Karpas-422 (cell line): ENCODE results near the gene CENPO. TPM values are rescaled to one million over a fixed set of nuclear protein-coding genes. Genes with fewer than 3 reads are reported as not detected.

ENCODE experiments used
- DNase-seq: peaks from one replicate; pipeline ENCODE4 v3.0.0-alpha.2; 2015
- H2AFZ ChIP-seq: fragments of 200-600 bp; sonication (generic); 2 replicates; pipeline ENCODE4 v1.6.1; 2014; ENCODE audit warnings: antibody characterized with exemption, low read length, mixed read lengths
- H3K27ac ChIP-seq: fragments of 200-600 bp; sonication (generic); 2 replicates; pipeline ENCODE4 v1.5.1; 2014; ENCODE audit warnings: mild to moderate bottlenecking, low read length, moderate library complexity
- H3K27me3 ChIP-seq: fragments of 200-600 bp; sonication (generic); 2 replicates; pipeline ENCODE4 v1.6.1; 2014; ENCODE audit warnings: low read length, mixed read lengths
- H3K36me3 ChIP-seq: fragments of 200-600 bp; sonication (generic); 2 replicates; pipeline ENCODE4 v1.6.1; 2014; ENCODE audit warnings: low read length, mixed read lengths; ENCODE audit not compliant: insufficient read depth
- H3K4me1 ChIP-seq: fragments of 200-600 bp; sonication (generic); 2 replicates; pipeline ENCODE4 v1.6.1; 2014; ENCODE audit warnings: mild to moderate bottlenecking, low read length, mixed read lengths
- H3K4me2 ChIP-seq: fragments of 200-600 bp; sonication (generic); 2 replicates; pipeline ENCODE4 v1.6.1; 2014; ENCODE audit warnings: low read length, low read depth, mild to moderate bottlenecking; ENCODE audit not compliant: poor library complexity, severe bottlenecking
- H3K4me3 ChIP-seq: fragments of 200-600 bp; sonication (generic); 2 replicates; pipeline ENCODE4 v1.5.1; 2014; ENCODE audit warnings: mild to moderate bottlenecking, antibody characterized with exemption, low read length, mixed read lengths
- H3K79me2 ChIP-seq: fragments of 200-600 bp; sonication (generic); 2 replicates; pipeline ENCODE4 v1.6.1; 2014; ENCODE audit warnings: mild to moderate bottlenecking, low read length, mixed read lengths
- H3K9ac ChIP-seq: fragments of 200-600 bp; sonication (generic); 2 replicates; pipeline ENCODE4 v1.6.0; 2014; ENCODE audit warnings: low read length
- H3K9me2 ChIP-seq: fragments of 200-600 bp; sonication (generic), shearing (Covaris generic); replicated peaks from 2 replicates; pipeline ENCODE4 v1.6.0; 2014; ENCODE audit warnings: mild to moderate bottlenecking, low read length, moderate library complexity; ENCODE audit not compliant: insufficient read depth
- H3K9me3 ChIP-seq: fragments of 300-700, 200-600 bp; sonication (generic); 2 replicates; pipeline ENCODE4 v1.6.1; 2014; ENCODE audit warnings: low read length, mixed read lengths
- H4K20me1 ChIP-seq: fragments of 200-600 bp; sonication (generic); 2 replicates; pipeline ENCODE4 v1.6.1; 2014; ENCODE audit warnings: mild to moderate bottlenecking, antibody characterized with exemption, low read length, low read depth; ENCODE audit not compliant: insufficient read depth
- total RNA-seq: library from RNA; depleted of rRNA; stranded (reverse); fragments of >200 nt; shearing (Covaris generic); gene quantifications from 2 replicates; pipeline ENCODE4 v1.2.3, GENCODE V29; 2014; ENCODE audit warnings: low replicate concordance

The CENPO gene
- total RNA-seq, 1 experiment from 2014 or later = 32.9 TPM

- no peaks in the 10 kb centered on the region for H4K20me1 ChIP-seq
Measured at GRCh38 chr2:24852026-24852425, 58.8 kb downstream of the CENPO start.

DNA sequence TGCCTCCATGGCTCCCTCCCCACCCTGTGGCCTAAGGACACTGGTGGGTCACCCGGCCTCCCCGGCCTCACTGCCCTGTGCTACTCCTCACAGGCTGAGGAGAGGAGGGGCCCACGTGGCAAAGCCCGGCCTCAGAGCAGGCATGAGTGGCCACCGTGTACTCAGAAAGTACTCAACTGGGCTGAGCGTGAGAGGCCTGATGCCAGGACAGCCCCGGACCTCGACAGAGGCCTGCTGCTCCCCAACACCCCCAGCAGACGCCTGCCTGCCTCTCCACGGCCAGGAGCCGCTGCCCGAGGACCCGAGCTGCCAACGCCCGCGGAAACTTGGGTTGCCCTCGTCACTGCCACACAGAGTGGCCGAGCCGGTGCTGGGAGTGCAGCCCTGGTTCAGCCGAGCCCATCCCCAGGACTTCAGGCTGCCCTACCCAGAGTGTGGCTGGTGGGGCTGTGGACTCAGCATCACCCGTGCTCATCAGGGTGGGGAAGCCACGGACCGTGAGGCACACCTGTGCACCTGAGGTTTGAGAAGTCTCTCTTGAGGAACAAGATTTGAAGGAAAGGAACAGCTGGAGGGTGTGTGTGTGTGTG is 59.3 kb downstream of the CENPO start:
- Histone ChIP-seq H3K4me3 (no peak overlapping the region), H3K27me3 (no peaks in the 10 kb centered on the region), H3K36me3 (peaks cover 2% of the 10 kb centered on the region), H2AFZ (no peak overlapping the region), H3K27ac (no peak overlapping the region), H3K9me2 (no peaks in the 10 kb centered on the region), H3K9me3 (no peaks in the 10 kb centered on the region; the same call in 1 of the 2 replicates), H3K4me2 (no peak overlapping the region), H3K9ac (no peak overlapping the region), H3K79me2 (peaks cover 23% of the 10 kb centered on the region), H3K4me1 (no peaks in the 10 kb centered on the region), H4K20me1 (no peaks in the 10 kb centered on the region)
- DNase-seq = no peak

More at GRCh38 chr2:24852026-24852425, 58.8 kb downstream of the CENPO start:
- Histone ChIP-seq H3K9me2 (no peaks in the 10 kb centered on the region), H3K4me3 (no peak overlapping the region), H3K9me3 (no peaks in the 10 kb centered on the region; the same call in 1 of the 2 replicates), H3K36me3 (peaks cover 2% of the 10 kb centered on the region), H3K4me2 (no peak overlapping the region), H2AFZ (no peak overlapping the region), H3K27me3 (no peaks in the 10 kb centered on the region), H3K4me1 (no peaks in the 10 kb centered on the region), H3K27ac (no peak overlapping the region), H3K9ac (no peak overlapping the region), H3K79me2 (peaks cover 20% of the 10 kb centered on the region)
- no peak for DNase-seq

GRCh38 chr2:24853046-24853445 is 59.8 kb downstream of the CENPO start:
- Histone ChIP-seq H3K36me3 (peaks cover 2% of the 10 kb centered on the region), H3K4me3 (no peak overlapping the region), H3K9me3 (no peaks in the 10 kb centered on the region; the same call in 1 of the 2 replicates), H3K9ac (no peak overlapping the region), H3K9me2 (no peaks in the 10 kb centered on the region), H3K4me2 (no peak overlapping the region), H2AFZ (no peak overlapping the region), H3K79me2 (peaks cover 23% of the 10 kb centered on the region), H3K4me1 (no peaks in the 10 kb centered on the region), H4K20me1 (no peaks in the 10 kb centered on the region), H3K27me3 (no peaks in the 10 kb centered on the region), H3K27ac (no peak overlapping the region)
- DNase-seq = no peak

GRCh38 chr2:24853996-24854395 is 60.8 kb downstream of the CENPO start:
- Histone ChIP-seq H3K27me3 (no peaks in the 10 kb centered on the region), H3K36me3 (peaks cover 1% of the 10 kb centered on the region), H3K4me1 (no peaks in the 10 kb centered on the region), H3K9ac (no peak overlapping the region), H3K9me3 (no peaks in the 10 kb centered on the region; the same call in 1 of the 2 replicates), H3K79me2 (peaks cover 32% of the 10 kb centered on the region), H3K4me3 (no peak overlapping the region), H3K9me2 (no peaks in the 10 kb centered on the region), H3K4me2 (no peak overlapping the region), H4K20me1 (no peaks in the 10 kb centered on the region), H3K27ac (no peak overlapping the region), H2AFZ (no peak overlapping the region)
- DNase-seq = no peak

- H3K4me1 ChIP-seq = no peaks in the 10 kb centered on the region
- H3K9ac ChIP-seq = no peak overlapping the region
- no peaks in the 10 kb centered on the region; the same call in none of the 2 replicates for H3K36me3 ChIP-seq
- H3K27me3 ChIP-seq = no peaks in the 10 kb centered on the region
- H3K9me2 ChIP-seq = no peaks in the 10 kb centered on the region
- H2AFZ ChIP-seq = no peak overlapping the region
- no peak for DNase-seq
- H3K79me2 ChIP-seq = peaks cover 38% of the 10 kb centered on the region
- no peaks in the 10 kb centered on the region for H4K20me1 ChIP-seq
- H3K27ac ChIP-seq = no peak overlapping the region
- H3K9me3 ChIP-seq = no peaks in the 10 kb centered on the region
- H3K4me3 ChIP-seq = no peak overlapping the region
- H3K4me2 ChIP-seq = no peak overlapping the region
Measured at GRCh38 chr2:24855022-24855622, 61.9 kb downstream of the CENPO start.

- Histone ChIP-seq H3K79me2 (peaks cover 38% of the 10 kb centered on the region), H3K4me1 (no peaks in the 10 kb centered on the region), H3K36me3 (no peaks in the 10 kb centered on the region; the same call in none of the 2 replicates), H3K9ac (no peak overlapping the region), H3K27me3 (no peaks in the 10 kb centered on the region), H4K20me1 (no peaks in the 10 kb centered on the region), H3K9me2 (no peaks in the 10 kb centered on the region), H3K4me3 (no peak overlapping the region), H3K27ac (no peak overlapping the region), H3K9me3 (no peaks in the 10 kb centered on the region), H2AFZ (no peak overlapping the region), H3K4me2 (no peak overlapping the region)
- no peak for DNase-seq
Measured at GRCh38 chr2:24855726-24856125, 62.5 kb downstream of the CENPO start.

DNA sequence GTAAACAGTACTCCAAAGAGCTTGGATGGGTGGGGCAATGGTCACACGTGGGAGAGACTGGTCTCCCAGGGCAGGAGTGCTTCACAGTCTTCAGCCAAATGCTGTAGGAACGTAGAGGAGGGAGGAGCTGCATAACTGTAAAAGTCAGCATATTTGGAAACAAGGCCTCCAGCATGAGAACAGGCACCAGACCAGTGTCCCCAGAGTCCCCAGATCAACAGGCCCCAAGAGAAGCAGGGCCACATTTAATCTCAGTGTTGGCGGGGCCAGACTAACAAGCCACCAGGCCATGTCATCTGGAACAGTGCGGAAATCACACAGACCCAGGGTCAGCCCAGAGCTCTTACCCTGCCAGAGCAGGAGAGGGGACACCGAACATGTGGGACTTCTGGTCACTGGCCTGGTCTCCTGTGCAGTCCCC is 63.6 kb downstream of the CENPO start:
- Histone ChIP-seq H3K36me3 (no peaks in the 10 kb centered on the region; the same call in none of the 2 replicates), H3K9ac (no peak overlapping the region), H3K9me3 (no peaks in the 10 kb centered on the region)

GRCh38 chr2:24857746-24858145 is 64.5 kb downstream of the CENPO start:
- Histone ChIP-seq H4K20me1 (no peaks in the 10 kb centered on the region), H3K9me2 (no peaks in the 10 kb centered on the region), H3K9ac (no peak overlapping the region), H3K36me3 (no peaks in the 10 kb centered on the region; the same call in 1 of the 2 replicates), H3K27me3 (no peaks in the 10 kb centered on the region), H3K4me1 (no peaks in the 10 kb centered on the region), H3K27ac (no peak overlapping the region), H3K79me2 (peaks cover 45% of the 10 kb centered on the region), H2AFZ (no peak overlapping the region), H3K4me3 (no peak overlapping the region), H3K4me2 (no peak overlapping the region), H3K9me3 (no peaks in the 10 kb centered on the region)
- no peak for DNase-seq

More for the DNA sequence above, 63.6 kb downstream of the CENPO start:
- H4K20me1 ChIP-seq = no peaks in the 10 kb centered on the region
- no peak overlapping the region for H3K4me2 ChIP-seq
- H3K27me3 ChIP-seq = no peaks in the 10 kb centered on the region
- no peak overlapping the region for H3K27ac ChIP-seq
- H3K4me3 ChIP-seq = no peak overlapping the region
- no peaks in the 10 kb centered on the region for H3K4me1 ChIP-seq
- H3K9me2 ChIP-seq = no peaks in the 10 kb centered on the region
- peaks cover 42% of the 10 kb centered on the region for H3K79me2 ChIP-seq
- no peak for DNase-seq
- H2AFZ ChIP-seq = no peak overlapping the region
